Measurements from ENCODE around the gene KLF13.
"Not testable (repeated sequence)": the region's sequence is repeated elsewhere in the genome, so short reads cannot be mapped to it uniquely, and the experiment has no call there.

Gene KLF13

DNA sequence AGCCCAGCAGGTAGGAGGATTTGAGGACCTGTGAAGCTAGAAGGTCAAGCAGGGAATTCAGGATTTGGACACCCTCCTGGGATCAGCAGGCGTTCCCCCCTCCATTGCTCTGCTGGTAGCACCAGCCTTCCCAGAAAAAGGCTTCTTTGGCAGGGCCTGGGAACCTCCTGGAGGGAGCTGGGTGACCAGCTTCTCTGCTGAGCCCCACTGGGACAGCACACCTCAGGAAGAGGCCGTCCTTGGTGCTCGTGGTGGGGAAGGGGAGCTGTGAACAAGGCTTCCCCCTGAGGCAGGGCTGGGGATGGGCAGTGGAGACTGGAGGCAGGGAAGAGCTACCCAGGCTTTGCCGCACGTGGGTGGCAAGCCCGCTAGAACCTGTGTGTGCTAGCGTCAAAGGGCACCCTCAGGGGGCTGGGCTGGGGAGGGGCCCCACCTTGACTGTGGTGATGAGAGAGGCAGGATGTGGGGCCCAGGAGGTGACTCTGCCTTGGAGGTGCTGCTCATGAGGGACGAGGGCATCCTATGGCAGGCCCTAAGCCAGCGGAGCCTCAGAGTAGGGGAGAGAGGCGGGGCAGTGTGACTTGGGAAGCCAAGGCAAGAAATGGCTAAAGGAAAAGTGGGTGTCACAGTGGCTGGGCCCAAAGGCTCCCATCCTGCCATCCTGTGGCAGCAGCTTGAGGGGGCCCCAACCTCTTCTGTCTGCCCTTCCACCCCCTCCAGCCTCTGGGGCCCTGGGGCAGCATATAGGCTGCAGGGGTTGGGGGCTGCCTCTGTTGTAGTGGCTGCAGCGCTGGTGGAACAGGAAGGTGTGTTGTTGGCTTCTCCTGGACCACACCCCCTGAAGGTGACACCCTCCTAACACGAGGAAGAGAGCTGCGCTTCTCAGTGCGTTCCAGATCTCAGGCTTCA is 20.7 kb downstream of the KLF13 start:
- peak; percentile 87 for DNase-seq

DNA sequence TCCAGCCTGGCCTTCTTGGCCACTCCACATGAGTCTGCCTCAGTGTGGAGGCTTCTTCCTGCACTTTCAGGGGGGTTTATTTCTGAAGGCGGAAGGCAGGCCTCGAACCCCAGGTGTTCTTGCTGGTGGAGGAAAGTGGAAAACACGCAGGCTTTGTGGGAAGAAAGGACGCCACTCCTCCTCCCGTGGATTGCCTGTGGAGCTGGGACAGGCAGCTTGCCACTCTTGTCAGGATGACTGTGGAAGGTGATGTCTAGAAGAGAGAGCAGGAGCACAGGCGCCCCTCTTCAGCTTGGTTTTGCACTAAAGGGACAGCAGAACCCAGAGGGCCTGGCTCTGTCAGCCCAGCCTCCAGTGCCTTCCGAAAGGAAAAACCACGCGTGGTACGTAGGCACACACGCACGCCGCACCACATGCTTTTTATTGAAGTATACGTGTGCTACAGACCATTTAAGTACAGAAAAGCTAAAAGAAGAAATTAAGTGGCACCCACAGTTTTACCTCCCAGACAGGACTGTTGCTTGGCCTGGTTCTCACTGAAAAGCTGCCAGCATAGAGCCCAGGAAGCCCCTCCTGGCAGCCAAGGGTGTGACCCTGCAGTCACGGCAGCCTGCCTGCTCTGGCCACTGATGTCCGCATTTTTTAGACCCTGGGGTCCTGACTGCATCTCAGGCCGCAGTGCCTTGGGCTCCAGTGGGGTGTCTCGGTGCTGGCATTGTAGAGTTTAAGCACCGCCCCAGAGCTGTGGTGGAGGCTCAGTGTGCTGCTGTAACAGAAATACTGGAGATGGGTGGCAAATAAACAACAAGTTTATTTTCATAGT is 21.6 kb downstream of the KLF13 start:
- DNase-seq: no peak

DNA sequence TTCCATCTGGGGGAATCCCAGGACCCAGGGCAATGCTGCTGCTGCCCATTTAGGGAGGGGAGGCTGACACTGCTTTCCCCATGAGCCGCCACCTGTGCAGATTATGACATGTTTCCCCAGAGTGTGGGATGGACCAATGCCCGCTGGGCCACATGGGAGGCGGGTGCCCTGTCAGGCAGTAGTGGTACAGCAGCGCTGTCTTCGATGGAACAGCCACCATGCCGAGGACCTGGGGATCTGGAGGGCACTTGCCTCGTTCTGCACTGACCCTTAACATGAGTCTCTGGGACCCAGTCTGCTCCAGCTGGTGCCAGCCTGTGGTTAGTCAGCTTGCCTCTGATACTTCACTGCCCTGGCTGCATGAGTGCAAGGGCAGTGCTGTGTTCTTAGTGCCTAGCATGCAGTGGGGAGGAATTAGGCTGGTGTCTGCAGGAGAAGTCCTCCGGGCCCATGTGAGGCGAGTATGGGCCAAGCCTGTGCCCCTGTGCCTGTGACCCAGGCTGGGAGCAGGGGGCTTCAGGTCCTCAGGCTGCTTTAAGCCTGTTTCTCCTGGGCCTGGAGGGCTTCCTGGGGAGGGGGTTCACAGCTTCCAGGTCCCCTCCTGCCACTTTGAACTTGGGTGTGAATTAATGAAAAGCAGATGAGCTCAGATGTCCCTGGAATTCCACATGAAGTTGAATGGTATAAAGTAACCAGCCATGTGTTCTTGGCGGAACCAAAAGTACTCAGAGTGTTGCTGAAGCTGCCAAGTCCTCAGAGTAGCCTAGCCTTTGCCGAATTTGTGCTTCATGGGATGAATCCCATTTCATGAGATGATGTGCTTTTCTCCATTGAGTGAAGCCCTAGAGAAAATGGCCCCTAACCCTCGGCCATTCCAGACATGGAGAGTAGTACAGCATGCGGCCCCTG is 22.9 kb downstream of the KLF13 start:
- no peak for DNase-seq

DNA sequence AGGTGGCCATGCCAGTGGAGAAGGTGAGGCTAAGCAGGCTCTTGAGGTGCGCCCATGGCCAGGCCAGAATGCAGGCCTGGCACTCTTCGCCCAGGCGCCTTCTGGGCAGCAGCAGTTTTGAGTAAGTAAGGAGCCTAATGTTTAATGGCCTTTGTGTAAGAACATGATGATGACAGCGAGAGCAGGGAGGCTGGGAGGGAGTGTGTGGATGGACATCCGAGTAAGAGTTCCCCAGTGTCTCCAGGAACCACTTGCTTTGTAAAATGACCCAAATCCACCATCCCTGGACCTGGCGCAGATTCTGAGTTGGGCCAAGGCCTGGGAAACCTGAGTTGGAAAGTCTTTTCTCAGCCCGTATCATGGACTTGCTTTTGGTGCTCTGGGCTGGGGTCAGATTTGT is 24.1 kb downstream of the KLF13 start:
- no peak for DNase-seq

DNA sequence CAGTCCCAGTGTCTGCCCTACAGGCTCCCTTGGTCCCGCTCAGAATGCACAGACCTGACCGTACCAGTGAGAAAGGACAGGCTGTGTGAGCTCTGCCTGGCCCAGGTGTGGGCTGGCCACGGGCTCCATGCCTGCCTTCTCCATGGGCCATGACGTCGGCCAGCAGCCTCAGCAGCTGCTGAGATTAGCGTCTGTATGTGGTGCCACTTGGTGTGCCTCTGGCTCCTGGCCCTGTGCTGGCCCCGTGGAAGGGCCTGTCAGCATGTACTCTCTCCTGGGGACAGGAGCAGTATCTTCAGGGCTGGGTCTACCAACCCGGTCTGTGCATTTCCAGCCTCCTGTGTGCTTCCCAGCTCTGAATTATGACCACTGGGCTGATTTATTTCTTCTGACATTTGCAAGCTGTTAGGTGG is 25.7 kb downstream of the KLF13 start:
- DNase-seq: no peak

DNA sequence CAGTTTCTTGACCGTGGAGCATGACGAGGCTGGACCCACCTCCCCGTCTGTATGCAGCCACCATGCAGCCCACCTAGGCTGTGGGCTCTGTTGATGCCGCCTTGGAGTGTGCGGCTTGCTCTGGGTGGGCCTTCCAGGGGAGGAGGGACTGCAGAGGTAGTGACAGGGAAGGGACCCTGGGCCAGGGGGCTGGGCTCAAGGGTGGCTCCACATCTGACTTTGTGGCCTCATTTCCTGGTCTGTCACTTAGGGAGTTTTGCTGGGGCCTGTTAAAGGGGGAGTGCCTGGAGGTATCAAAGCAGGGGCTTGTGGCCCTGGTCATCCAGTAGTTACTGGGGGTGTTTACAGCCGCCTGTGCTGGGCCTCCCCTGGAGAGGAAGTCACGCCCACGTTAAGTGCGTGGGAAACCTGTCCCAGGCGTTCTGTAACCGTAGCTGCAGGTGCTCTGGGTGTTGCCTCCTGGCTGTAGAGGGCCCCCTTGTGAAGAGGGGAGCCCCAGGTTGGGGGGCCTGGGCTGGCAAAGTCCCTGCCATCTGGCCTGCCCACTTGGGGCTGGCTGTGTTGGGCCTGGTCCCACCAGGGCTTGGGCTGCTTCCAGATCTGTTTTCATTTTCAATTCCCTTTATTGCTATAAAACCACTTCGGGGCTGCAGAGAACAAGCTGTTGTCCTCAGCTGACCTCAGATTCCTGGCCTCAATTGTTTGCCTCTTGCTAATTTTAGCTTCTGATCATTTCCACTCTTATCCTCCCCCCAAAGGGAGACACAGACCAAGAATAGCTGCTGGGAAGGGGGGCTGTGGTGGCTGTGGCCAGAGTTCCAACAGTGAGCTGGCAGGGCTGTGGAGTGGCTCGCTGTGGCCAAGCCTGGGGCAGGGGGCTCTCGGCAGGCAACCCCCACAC is 26.5 kb downstream of the KLF13 start:
- peak; percentile 49 for DNase-seq

DNA sequence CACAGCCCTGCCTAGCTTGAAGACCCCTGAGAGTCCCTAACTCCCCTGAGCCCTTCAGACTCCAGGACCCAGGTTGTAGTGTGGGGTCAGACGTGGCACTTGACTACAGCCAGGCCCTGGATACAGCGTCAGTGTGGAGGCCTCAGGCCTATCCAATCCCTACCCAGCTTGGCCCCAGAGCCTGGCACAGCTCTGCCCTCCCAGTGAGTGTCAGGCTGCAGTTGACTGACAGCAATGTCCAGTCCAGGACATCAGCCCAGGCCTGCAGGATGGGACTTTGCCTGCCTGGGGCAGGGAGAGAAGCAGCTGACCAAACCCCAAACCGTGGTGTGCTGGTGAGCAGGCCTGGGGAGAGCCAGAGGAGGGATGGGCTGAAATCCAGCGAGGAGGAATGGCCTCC is 27.3 kb downstream of the KLF13 start:
- no peak for DNase-seq

DNA sequence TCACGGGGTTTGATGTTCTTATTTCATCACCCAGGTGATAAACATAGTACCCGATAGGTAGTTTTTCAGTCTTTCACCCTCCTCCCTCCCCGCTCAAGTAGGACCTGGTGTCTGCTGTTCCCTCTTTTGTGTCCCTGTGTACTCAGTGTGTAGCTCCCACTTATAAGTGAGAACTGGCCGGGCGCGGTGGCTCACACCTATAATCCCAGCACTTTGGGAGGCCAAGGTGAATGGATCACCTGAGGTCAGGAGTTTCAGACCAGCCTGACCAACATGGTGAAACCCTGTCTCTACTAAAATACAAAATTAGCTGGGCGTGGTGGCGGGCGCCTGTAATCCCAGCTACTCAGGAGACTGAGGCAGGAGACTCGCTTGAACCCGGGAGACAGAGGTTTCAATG is 29.5 kb downstream of the KLF13 start:
- DNase-seq: not testable (repeated sequence)

DNA sequence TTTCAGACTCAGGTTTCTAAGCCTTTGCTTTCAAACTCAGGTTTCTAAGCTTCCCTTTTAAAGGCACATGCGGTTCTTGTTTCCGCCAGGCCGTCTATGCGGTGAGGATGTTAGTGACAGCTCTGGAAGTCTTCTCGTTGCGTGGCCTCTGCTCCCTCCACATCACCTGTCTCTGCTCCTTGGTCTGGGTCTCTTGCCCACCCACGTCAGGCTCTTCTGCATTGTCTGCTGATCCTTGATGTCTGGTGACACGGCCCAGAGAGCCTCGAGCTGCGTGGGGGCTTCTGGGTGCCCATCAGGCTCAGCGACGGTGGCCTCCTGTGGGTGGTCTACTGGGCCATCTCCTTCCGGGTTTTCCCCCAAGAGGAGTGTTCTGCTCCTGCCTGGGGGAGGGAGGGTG is 30.5 kb downstream of the KLF13 start:
- no peak for DNase-seq

DNA sequence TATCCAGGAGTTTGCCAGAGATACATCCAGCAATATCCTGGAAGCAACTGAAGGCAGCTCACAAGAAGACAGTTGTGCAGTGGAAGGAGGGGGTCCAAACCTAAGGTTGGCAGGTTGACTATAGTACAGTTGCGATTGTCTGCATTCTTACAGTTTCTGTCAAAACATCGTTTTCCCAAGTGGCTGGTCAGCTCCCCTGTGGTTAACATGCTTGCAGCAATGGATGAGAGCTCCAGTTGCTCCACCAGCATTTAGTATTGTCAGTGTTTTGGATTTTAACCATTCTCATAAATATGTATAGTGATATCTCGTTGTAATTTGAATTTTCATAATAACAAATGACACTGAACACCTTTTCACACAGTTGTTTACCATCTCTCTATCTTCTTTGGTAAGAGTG is 31.5 kb downstream of the KLF13 start:
- DNase-seq: no peak

DNA sequence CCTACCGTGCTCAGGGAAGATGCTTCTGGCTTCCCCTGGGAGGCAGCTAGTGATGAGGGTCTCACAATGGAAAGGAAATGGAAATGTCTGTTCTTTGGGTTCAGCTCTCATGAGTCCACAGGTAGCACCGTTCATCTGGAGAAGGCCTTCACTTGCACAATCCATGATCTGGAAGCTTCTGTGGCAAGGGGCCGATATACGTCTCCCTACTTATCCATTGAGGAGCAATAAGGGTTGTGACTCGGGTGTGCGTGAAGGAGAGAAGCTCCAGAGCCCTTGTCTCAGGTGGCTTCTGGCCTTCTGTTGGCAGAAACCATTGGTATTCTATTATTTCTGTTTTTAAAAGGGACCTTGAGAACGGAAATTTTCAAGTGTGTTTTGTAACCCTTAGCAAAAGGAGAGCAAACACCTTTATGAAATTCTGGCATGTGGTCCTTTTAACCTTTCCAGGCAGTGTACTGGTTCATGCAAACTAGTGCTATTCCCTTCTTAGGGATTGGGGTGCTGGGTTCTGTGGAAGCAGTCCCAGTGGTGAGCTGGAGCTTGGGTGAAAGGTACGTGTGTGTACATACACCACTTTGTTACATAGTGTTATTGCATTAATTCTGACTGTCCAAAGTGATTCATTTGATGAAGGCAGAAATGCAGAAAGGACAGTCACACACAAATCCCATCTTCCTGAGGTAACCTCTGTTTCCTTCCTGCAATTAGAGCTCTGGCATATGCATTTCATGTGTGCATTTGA is 32.5 kb downstream of the KLF13 start:
- no peak for DNase-seq

DNA sequence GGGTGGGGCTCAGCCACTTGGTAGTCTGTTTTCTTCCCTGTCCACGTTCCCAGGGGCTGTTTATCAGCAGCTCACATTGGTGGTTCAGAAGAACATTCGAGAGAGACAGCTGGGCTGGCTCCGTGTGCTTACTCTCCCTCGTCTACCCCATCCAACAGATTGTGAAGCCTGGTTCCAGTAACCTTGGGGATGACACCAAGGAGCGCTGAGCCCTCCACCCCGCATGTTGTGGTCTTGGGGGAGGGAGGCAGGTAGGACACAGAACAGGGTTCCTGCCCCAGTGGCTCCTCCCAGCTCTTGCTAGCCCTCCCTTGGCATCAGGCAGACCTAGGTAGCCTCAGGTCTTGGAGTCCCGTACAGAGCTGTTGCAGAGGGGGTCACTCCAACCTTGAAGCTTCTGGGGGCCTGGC is 33.1 kb downstream of the KLF13 start:
- DNase-seq: no peak

DNA sequence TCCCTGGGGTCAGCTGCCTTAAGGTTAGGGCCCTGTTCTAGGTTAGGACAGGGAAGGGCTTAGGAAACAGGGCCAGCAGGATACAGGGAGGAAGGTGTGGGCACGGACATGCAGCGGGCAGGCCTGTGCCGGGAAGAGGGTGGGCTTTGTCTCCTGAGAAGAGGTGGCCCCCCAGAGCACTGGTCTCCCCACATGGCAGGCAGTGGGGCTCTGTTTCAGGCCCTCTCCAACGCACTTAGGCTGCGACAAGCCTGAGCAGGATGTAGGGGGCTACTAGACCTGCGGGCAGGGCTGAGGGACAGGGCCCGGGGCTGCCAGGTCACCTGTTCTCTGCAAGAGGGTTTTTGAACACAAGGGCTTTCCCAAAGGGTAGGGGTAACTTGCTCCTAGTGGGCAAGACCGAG is 33.5 kb downstream of the KLF13 start:
- no peak for DNase-seq

DNA sequence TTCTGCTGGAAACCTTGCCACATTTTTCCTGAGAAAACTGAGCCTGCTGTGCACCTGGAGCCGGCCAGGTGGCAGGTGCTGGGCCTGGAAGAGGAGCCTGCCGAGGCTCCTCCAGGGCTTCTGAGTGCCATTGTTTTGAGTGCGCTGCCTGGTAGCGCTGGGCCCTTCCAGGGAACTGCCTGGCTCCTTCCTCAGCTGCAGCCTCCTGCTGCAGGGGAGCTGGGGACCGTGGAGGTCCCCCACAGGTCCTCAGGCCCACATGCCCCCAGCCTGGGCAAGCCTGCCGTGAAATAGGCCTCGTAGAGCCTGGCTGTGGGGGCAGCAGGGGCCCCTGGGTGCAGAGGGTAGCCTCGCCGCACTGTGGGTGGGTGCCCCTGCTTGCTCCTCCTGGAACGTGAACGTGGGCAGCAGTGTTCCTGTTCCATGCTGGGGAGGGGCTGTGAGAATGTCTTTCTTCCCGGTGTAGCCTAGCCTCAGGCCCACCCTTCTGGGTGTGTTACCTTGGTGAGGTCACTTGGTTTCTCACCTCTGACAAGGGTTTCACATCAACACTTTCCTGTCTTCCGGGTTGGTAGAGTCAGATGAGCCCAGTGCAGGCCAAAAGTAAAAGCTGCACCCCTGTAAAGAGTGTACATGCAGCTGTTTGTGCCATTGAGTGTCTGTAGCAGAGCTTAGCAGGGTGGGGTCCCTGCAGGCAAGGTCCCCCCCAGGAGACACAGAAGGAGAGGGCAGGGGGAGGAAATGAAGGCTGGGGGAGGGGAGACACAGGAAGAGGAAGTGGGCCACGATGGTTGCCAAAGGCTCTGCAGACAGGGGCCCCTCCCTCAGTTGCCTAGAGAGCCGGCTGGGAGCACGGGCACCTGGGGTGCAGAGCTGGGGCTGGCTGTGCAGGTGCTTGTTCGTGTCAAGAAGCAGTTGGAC is 34.5 kb downstream of the KLF13 start:
- DNase-seq: peak; percentile 81

DNA sequence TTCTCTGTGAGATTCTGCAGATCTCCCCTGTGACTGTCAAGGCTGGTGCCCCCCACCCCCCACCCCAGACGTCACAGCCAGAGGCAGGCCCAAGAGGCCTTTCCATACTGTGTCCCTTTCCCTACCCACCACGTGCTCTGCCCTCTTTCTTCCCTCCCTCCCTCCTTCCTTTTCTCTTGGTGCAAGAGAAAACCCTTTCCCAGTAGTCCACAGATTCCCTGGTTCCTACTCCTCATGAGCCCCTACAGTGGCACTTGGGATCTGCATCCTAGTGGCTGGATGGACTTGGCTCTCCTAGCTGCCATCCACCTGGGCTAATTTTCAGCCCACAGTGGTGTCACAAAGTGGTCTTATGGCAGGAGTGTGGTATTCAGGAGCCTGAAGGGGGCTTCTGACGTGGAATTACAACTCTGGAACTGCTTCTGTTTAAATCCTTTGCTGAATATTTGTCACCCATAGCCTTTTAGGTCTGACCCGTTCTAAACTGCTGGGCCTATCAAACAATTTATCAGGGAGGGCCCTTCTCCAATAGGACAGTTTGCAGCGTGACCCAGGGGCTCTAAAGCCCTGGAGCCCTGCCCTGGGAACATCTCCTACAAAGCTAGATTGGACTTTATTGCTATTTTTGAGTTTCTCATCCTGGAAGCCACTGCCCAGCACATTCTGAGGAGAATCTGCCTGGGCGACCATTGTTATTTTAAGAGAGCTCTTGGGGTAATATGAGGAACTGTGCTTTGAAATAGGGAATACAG is 35.3 kb downstream of the KLF13 start:
- DNase-seq: no peak

DNA sequence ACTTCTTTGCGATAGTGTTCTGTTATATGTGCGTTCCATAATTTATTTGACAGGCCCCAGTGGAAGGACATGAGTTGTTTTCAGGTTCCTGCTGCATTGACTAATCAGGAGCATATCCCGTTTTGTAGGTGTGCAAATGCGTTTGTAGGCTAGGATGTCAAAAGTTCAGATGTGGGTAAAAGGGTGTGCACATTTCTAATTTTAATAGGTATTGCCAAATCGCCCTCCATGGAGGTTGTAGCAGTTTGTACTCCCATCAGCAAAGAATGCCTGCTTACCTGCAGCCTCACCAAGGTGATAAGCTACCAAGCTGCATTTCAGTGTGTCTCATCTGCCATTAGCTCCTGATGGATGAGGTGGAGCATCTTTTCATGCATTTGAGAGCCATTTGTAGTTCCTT is 36.3 kb downstream of the KLF13 start:
- no peak for DNase-seq

DNA sequence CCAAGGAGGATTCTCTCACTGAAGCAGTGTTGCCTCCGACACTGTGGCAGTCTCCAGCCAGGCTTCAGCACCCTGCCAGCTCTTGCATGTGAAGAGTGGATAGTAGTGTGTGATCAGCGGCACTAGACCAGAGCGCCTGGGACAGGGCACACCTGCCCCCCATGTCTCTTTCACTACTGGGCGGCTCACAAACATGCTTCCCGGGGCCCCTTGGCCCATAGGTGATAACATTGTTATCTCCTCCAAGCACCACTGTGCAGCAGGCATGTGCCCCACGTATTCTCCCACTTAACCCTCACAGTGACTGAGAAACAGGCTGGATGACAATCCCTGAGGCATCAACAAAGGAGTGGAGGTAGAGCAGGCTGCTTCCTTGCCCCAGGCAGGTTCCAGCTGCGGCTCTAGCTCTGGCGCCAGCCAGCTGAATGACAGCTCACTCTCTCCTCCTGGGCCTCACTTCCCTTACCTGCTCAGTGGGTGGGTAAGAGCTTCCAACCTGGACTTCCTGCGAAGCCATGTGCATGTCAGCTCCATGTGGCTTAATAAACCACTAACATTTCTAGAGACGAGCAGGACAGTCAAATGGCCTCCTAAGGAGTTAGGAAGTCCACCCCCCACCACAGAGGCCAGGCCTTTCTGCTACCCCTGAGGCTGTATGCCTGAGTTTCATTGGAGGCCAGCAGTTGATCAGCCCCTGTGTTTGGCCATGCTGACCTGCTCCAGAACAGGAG is 37.8 kb downstream of the KLF13 start:
- no peak for DNase-seq

DNA sequence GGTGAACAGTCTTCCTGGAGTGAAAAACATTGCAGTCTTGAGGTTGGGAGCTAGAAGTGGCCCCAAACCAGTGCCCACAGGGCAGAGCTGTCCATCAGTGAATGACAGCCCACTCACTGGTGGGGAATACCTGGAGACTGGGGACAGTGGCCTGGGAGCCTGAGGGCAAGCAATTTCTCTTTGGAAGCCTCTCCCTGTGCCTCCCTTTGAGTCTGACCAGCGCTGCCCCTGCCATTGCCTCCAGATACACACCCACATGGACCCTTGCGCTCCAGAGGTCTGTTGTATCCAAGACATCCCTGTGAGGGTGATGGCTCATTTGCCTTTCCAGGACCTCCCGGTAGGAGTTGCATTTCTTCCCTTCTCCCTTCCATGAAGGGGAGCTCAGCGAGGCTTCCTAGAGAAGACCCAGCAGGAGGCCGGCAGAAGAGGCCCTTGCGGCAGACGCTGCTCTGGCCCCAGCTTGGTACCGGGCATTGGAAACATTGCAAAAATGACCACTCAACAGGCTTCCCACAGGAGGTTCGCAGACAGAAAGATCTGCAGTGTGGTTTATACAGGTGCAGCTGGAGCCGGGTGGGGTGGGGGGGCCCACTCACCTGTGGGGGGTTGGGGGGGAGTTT is 38.5 kb downstream of the KLF13 start:
- DNase-seq: no peak

All from activated CD4-positive, alpha-beta T cell treated with anti-CD3 and anti-CD28 coated beads, Interleukin-10, Interleukin-2, amounts not matched to agents 100 ng/mL and 50 ng/mL, durations not matched to agents 16 hours and 8 hours (primary cell).